Stimulated activated naive CD8-positive, alpha-beta T cell treated with anti-CD3 and anti-CD28 coated beads, Interleukin-15, amount 100 ng/mL, for 72 hours (primary cell): ENCODE measurements around the gene OR56A1.
"Not testable (repeated sequence)": the region's sequence is repeated elsewhere in the genome, so short reads cannot be mapped to it uniquely, and the experiment has no call there.

Experiments used
- ATAC-seq: fragments of 150-1000 bp; cut with Tn5 transposase; 2 replicates; pipeline ENCODE4 v1.10.0; 2021; ENCODE audit warnings: mild to moderate bottlenecking, moderate library complexity
- DNase-seq, 2 donors: peaks; one replicate each; pipeline ENCODE4 v3.0.0; 2021 to 2022
- H3K27ac Mint-ChIP-seq, 2 donors: one replicate each; pipeline ENCODE4 v1.8.0; 2022; ENCODE audit warnings: mild to moderate bottlenecking in 2 of 2, mixed read lengths in 2 of 2, moderate library complexity in 2 of 2
- H3K27me3 Mint-ChIP-seq: one replicate; pipeline ENCODE4 v1.8.0; 2022; ENCODE audit warnings: mixed read lengths
- H3K4me1 Mint-ChIP-seq: one replicate; pipeline ENCODE4 v1.8.0; 2022; ENCODE audit warnings: mild to moderate bottlenecking, mixed read lengths
- H3K4me3 Mint-ChIP-seq, 2 donors: one replicate each; pipeline ENCODE4 v1.8.0; 2022; ENCODE audit warnings: mild to moderate bottlenecking in 2 of 2, mixed read lengths in 2 of 2, moderate library complexity in 1 of 2
- H3K9me3 Mint-ChIP-seq, 2 donors: one replicate each; pipeline ENCODE4 v1.8.0; 2022; ENCODE audit warnings: mixed read lengths in 2 of 2

Gene OR56A1, protein sequence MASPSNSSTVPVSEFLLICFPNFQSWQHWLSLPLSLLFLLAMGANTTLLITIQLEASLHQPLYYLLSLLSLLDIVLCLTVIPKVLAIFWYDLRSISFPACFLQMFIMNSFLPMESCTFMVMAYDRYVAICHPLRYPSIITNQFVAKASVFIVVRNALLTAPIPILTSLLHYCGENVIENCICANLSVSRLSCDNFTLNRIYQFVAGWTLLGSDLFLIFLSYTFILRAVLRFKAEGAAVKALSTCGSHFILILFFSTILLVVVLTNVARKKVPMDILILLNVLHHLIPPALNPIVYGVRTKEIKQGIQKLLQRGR

DNA sequence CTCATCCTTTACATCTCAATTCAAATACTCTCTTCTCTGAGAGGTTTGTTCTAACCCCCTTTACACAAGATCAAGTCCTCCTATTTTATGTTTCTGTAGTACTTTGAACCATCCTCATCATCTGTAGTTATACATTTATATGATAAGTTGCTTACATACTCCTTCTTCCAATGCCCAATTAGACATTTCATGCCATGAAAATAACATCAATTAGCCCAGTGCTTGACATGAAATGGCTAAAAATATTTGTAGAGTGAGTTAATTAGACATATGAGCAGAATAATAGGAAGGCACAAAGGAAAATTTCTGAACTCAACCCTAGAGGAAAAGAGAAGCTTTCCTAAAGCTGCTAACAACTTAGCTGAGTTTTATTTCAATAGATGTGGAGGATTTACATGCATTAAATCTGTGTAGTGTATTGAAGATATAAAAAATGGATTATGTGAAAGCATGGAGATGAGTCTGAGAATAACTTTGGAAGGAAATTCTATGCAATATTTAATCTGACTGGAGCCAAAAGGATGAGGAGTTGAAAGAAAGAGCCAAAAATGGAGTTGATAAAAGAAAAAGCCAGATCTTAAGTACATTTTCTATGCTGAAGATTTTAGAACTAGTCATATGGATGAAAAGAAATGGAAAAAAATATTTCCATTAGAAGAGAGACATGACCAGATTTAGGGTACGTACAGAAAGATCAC is at the start of gene OR56A1:
Gene OR56A1 (minus strand): TSS at position 51 of the 698 bp plus-strand sequence. CDS start 3,066 bp downstream, outside the sequence.
- Mint-ChIP-seq H3K27me3 (peaks cover 12% of the 10 kb centered on the region), H3K27ac (no peak within 1 kb of the TSS), H3K4me3 (no peak within 1 kb of the TSS), H3K9me3 (no peaks in the 10 kb centered on the region), H3K4me1 (no peaks in the 10 kb centered on the region)
- DNase-seq (no peak), ATAC-seq (no peak)

DNA sequence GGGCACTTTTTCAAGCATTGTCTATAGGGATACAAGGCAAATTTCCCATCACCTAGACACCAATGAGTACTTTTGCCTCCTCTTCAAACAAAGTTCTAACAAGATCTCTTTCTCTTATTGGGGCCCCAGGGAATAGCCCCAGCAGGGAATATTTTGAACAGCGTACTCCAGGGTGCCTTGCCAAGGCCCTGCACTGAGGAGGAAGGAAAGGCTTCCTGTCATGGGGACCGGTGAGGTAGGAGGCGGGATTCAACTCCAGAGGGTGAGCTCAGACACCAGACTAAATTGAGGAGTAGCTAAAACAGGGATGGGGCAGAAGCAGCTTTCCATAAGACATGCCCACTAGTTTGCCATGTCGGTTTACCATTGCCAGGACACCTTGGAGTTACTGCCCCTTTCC is 48.9 kb upstream of the OR56A1 start:
- no peak overlapping the region for H3K27ac Mint-ChIP-seq
- H3K9me3 Mint-ChIP-seq = peaks cover 16 to 35% of the 10 kb centered on the region in 2 donors
- peaks cover 13% of the 10 kb centered on the region for H3K27me3 Mint-ChIP-seq
- no peaks in the 10 kb centered on the region for H3K4me1 Mint-ChIP-seq
- ATAC-seq (no peak), DNase-seq (no peak)
- no peak overlapping the region for H3K4me3 Mint-ChIP-seq

DNA sequence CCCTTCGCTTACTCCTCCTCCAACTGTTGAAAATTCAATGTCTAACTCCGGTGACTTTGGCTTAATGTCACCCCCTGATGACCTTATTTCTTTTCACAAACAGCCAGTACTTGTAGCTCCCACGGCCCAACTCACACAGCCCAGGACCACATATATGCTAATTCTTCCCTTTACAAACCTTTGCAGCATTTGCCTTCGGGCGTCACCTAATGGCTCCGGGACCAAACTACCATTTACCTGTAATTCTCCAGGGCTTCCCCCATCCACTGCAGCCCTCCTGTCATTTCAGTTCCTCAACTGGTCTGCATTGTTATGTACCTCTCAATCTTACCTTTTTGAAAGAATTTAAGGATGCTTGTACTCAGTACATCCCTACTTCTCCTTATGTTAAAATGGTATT is 47.2 kb upstream of the OR56A1 start:
- Mint-ChIP-seq H3K4me3 (no peak overlapping the region), H3K27ac (no peak overlapping the region), H3K27me3 (peaks cover 20% of the 10 kb centered on the region), H3K9me3 (peaks cover 12 to 31% of the 10 kb centered on the region in 2 donors), H3K4me1 (no peaks in the 10 kb centered on the region)
- DNase-seq = no peak
- ATAC-seq = no peak

DNA sequence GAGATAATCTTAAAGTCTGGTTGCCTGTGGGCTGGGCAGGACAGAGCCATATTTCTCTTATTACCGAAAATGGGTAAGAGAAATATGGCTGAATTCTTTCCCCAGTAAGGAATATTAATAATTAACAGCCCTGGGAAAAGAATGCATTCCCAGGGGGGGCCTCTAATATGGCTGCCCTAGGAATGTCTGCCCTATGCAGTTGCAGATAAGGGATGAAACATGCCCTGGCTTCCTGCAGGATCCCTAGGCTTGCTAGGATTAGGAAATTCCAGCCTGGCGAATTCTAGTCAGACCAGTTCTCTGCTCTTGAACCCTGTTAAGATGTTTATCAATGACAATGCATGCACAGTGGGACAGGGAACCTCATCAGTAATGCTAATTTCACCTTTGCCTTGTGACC is 45.9 kb upstream of the OR56A1 start:
- not testable (repeated sequence) for DNase-seq, ATAC-seq, H3K4me3 Mint-ChIP-seq, H3K4me1 Mint-ChIP-seq, H3K27ac Mint-ChIP-seq
- Mint-ChIP-seq H3K27me3 (peaks cover 14% of the 10 kb centered on the region), H3K9me3 (peaks cover 12 to 25% of the 10 kb centered on the region in 2 donors)

DNA sequence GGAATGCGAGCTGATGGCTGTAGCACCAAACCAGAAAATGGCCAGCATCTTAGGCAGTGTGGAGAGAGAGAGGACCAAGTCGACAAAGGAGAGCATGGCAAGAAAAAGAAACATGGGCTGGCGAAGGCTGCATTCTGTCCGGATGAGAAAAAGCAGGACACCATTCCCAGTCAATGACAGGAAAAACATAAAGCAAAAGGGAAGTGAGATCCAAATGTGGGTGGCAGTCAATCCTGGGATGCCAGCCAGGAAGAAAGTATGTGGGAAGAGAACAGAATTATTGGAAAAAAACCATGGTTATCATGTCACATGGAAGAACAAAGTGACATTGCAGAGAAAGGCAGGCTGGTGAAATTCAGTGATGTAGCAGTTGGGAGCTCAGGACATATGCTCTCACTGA is 36.9 kb upstream of the OR56A1 start:
- Mint-ChIP-seq H3K4me3 (no peak overlapping the region), H3K9me3 (no peaks in the 10 kb centered on the region), H3K27ac (no peak overlapping the region), H3K4me1 (no peaks in the 10 kb centered on the region), H3K27me3 (no peaks in the 10 kb centered on the region)
- DNase-seq = no peak
- no peak for ATAC-seq

DNA sequence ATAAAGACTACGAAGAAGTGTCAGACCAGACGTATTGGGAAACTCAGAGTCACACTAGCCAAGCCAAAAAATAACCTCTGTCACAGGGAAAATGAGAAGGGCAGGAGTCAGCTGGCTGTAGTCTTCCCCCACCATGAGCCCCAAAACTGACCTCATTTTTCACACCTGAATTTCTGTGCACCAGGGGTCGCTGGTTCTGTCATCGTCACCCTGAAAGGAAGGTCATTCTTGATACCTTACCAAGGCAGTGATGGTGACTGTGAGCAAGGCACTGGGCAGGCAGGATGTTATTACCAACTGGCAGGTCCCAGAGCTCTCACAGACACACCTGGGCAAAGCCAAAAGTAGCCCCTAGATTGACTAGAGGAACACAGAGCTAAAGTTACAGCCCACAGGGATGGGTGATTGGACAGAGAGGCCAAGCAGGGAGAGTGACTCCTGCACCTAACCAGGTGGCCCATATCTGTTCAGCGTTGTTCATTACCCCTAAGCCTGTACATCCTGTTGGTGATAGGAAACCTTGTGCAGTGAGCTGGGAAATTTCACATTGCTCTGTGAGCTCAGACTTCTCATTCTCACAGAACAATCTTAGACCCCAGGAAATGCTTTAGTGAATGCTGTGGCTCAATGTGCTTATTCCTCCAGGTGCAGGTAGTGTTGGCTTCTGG is 32.3 kb upstream of the OR56A1 start:
- Mint-ChIP-seq H3K4me1 (no peaks in the 10 kb centered on the region), H3K27ac (no peak overlapping the region), H3K9me3 (no peaks in the 10 kb centered on the region), H3K27me3 (peaks cover 14% of the 10 kb centered on the region), H3K4me3 (no peak overlapping the region)
- ATAC-seq = peak; percentile 23
- no peak for DNase-seq

DNA sequence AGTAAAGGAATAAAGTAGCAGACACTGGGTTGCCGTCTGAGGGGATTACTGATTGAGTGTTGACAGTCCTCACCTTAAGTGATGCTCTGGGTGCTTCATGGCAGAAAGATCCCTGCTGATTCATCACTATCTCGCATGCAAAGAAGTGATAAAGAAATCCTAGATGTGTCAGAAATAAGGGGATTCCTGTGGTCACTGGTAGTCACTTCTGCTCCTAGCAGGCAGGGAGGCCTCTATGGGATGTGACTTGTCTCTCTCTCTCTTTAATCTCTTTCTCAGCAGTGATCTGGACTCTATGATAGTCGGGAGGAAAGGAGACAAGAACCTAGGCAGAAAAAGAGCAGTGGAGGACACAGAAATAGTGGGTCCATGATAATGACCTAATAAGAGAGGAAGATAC is 30.9 kb upstream of the OR56A1 start:
- Mint-ChIP-seq H3K9me3 (no peaks in the 10 kb centered on the region), H3K4me1 (no peaks in the 10 kb centered on the region), H3K27ac (no peak overlapping the region), H3K4me3 (no peak overlapping the region), H3K27me3 (peaks cover 24% of the 10 kb centered on the region)
- DNase-seq (no peak), ATAC-seq (no peak)

DNA sequence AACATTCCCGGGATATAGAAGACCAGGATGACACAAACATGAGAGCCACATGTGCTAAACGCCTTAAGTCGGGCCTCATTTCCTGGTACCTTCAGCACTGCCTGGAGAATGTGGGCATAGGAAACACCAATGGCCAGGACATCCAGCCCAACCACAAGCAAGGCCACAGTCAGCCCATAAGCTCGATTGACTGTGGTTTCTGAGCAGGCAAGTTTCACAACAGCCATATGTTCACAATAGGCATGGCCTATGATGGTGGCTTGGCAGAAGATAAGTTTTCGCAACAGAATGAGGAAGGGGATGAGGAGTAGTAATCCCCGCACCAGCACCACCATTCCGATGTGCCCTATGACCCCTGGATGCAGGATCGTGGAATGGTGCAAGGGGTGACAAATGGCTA is 26.9 kb upstream of the OR56A1 start:
- Mint-ChIP-seq H3K4me3 (no peak overlapping the region), H3K4me1 (no peaks in the 10 kb centered on the region), H3K9me3 (no peaks in the 10 kb centered on the region), H3K27me3 (peaks cover 33% of the 10 kb centered on the region), H3K27ac (no peak overlapping the region)
- ATAC-seq (peak; percentile 18), DNase-seq (no peak)

DNA sequence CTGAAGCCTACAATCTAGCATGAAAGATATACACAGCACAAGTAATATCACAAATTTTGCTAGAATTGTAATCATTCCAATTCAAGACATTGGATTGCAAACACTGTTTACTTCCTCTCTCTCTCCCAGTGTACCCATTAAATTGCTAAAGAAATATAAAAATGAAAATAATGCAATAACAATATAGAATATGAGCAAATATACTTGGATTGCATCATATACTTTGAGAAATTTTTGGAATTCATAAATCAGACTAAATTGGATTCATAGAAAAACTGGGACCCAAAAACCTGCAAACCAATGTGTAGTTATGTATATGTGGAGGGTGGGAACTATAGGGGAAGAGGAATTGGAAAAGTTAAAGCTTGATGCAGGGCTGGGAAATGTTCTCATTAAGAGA is 25.0 kb upstream of the OR56A1 start:
- no peak overlapping the region for H3K4me3 Mint-ChIP-seq
- H3K4me1 Mint-ChIP-seq = no peaks in the 10 kb centered on the region
- ATAC-seq = no peak
- H3K9me3 Mint-ChIP-seq = no peaks in the 10 kb centered on the region
- no peak for DNase-seq
- H3K27ac Mint-ChIP-seq = no peak overlapping the region
- peaks cover 29% of the 10 kb centered on the region for H3K27me3 Mint-ChIP-seq

DNA sequence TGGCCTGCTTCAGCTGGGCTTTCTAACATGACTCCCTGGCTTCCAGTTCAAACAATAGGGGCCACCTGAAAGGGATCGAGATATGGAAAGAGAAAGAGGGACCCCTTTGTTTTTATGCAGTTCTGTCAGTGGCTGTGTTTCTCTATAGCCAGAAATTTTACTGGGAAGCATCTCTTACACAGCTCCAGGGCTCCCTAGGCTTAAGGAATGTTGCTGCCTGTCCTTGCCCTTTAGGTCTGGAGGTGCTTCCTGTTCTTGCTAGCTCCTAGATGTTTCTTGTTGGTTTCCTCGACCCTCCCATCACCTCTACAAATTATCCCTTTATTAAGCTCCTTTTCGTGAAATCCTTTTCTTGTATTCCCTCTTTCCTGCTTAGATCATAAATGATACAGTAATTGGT is 21.8 kb upstream of the OR56A1 start:
- H3K4me3 Mint-ChIP-seq = no peak overlapping the region
- DNase-seq = no peak
- peaks cover 19% of the 10 kb centered on the region for H3K27me3 Mint-ChIP-seq
- H3K9me3 Mint-ChIP-seq = no peaks in the 10 kb centered on the region
- peak overlapping the region in 1 of 2 donors; percentile 9 for H3K27ac Mint-ChIP-seq
- H3K4me1 Mint-ChIP-seq = no peaks in the 10 kb centered on the region
- no peak for ATAC-seq

DNA sequence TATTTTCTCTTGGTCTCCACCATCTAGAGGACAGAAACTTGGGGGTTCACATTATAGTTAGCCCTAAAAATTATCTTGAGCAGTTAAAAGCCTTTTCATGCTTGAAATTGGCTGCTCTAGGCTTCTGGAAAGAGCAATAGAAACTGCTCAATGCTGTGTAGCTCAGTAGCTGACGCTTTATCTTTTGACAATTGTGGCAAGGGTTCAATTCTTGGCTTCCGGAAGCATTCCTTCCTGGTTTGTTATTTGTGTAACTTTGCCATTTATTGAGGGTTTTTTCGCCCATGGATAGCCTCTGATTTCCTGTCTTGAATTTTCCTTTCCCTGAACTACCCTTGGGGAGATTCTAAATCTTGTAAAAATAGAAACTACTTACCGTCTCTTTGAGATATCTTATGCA is 10.3 kb upstream of the OR56A1 start:
- Mint-ChIP-seq H3K27me3 (peaks cover 18% of the 10 kb centered on the region), H3K9me3 (no peaks in the 10 kb centered on the region), H3K27ac (no peak overlapping the region), H3K4me3 (no peak overlapping the region), H3K4me1 (no peaks in the 10 kb centered on the region)
- ATAC-seq (no peak), DNase-seq (no peak)

DNA sequence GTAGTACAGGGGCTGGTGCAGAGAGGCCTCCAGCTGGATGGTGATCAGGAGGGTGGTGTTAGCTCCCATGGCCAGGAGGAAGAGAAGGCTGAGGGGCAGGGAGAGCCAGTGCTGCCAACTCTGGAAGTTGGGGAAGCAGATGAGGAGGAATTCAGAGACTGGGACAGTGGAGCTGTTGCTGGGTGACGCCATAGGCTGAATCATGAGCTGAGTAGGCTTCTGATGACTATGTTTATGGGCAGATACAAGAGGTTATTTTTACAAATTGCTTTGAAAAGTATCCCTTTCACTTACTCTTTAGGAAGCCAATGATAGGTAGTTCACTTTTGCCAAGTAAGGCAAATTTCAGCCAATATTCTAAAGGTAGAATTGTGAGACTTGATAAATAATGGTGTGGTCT is 3.1 kb downstream of the OR56A1 start:
- H3K27ac Mint-ChIP-seq = no peak overlapping the region
- H3K9me3 Mint-ChIP-seq = no peaks in the 10 kb centered on the region
- no peak overlapping the region for H3K4me3 Mint-ChIP-seq
- H3K4me1 Mint-ChIP-seq = no peaks in the 10 kb centered on the region
- DNase-seq = no peak
- no peak for ATAC-seq
- peaks cover 33% of the 10 kb centered on the region for H3K27me3 Mint-ChIP-seq

DNA sequence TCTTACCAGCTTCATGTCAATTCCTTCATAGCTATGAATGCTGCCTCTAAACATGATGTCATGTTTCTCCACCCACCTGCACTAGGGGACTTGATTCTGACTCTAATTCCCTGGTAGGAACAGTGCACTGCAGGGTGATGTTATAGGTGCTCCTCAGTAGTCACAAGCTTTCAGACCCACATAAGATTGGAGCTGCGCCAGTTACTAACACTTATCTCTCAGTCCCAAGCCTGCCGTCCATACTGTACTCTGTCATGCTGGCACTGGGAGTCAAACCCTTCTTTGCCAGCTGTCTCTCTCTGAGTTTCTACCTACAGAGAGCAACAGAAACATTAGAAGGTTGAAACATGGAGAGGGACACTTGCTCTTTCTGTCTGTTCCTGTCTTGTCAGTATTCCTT is 5.5 kb downstream of the OR56A1 start:
- H3K4me1 Mint-ChIP-seq = no peaks in the 10 kb centered on the region
- no peak for DNase-seq
- no peak overlapping the region for H3K27ac Mint-ChIP-seq

DNA sequence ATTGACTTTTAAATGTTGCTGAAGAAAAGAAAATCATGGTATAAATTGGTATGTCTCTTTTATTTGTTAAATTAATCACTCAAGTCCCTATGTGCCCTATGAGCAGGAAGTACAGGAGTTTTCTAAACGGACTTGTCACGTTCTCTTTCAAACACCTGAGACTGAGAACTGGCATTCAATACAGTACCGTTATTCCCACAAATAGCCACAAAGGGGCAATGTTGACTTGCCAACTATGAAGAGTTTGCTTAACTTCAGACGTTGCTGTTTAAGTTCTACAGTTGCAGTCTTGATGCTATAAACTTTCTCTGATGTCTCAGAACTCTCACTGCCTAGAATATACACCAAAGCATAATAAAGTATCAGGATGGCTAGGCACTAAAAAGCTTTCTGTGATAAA is 7.6 kb downstream of the OR56A1 start:
- Mint-ChIP-seq H3K27me3 (peaks cover 45% of the 10 kb centered on the region), H3K4me3 (no peak overlapping the region), H3K9me3 (no peaks in the 10 kb centered on the region), H3K27ac (no peak overlapping the region), H3K4me1 (no peaks in the 10 kb centered on the region)
- DNase-seq = peak in 1 of 2 donors; percentile 10
- ATAC-seq = peak; percentile 55

More for the DNA sequence above, 5.5 kb downstream of the OR56A1 start:
- ATAC-seq = no peak
- H3K27me3 Mint-ChIP-seq = peaks cover 33% of the 10 kb centered on the region
- H3K4me3 Mint-ChIP-seq = no peak overlapping the region
- H3K9me3 Mint-ChIP-seq = no peaks in the 10 kb centered on the region

DNA sequence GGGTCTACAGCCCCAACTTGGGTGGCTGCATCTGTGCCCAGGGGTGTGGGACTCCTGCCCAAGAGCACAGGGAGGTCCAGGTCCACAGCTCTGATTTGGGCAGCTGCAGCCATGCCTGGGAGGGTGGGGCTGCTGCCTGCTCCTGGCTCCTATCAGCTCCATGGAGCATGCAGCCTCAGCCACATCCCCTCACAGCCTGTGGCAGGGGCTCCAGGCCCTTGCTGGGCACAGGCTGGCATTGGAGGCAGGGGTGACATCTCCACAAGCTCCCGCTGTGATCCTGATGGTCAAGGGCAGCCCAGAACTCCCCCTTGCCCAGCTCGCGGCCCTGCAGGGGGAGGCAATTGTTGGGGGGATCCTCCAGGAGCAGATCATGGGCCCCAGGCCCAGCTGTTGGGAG is 17.5 kb downstream of the OR56A1 start:
- no peaks in the 10 kb centered on the region for H3K4me1 Mint-ChIP-seq
- no peak for DNase-seq
- H3K4me3 Mint-ChIP-seq = no peak overlapping the region
- peaks cover 32% of the 10 kb centered on the region for H3K27me3 Mint-ChIP-seq
- ATAC-seq = peak; percentile 23
- H3K27ac Mint-ChIP-seq = no peak overlapping the region
- H3K9me3 Mint-ChIP-seq = peaks cover 7 to 9% of the 10 kb centered on the region in 2 donors

DNA sequence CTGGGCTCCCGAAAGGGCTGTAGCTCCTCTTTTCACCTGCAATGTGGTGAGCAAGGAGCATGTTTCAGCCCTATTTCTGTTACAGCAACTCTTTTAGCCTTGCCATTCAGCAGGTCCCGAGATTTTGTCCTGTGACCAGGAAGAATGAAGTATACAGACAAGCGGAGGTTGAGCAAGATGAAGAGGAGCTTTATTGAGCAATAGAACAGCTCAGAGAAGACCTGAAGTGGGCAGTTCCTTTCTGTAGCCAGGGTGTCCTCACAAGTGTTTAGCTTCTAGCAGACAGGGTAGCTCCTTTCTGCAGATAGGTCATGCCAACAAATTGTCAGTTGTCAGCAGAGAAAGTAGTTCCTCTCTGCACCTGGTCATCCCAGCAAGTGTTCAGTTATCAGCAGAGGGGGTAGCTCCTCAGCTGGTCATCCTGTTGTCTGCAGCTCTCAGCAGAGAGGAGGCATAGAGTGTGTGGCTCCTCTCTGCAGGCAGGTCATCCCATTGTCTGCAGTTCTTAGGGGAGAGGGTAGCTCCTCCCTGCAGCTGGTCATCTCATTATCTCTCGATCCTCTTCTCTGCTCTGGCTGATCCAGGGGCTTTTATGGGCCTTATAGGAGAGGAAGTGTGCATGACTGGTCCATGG is 18.4 kb downstream of the OR56A1 start:
- Mint-ChIP-seq H3K4me1 (no peaks in the 10 kb centered on the region), H3K27me3 (peaks cover 32% of the 10 kb centered on the region), H3K27ac (no peak overlapping the region), H3K9me3 (peaks cover 7 to 9% of the 10 kb centered on the region in 2 donors), H3K4me3 (no peak overlapping the region)
- ATAC-seq = peak; percentile 7
- DNase-seq = no peak
